CD4-positive, alpha-beta T cell treated with Interleukin-6 at 100 ng/mL for 8 hours (primary cell): Measurements from ENCODE around the gene BCAR3.
"Not testable (repeated sequence)": the region's sequence is repeated elsewhere in the genome, so short reads cannot be mapped to it uniquely, and the experiment has no call there.

ENCODE experiments used
- DNase-seq: peaks from one replicate; pipeline ENCODE4 v3.0.0-alpha.2; 2020; ENCODE audit warnings: mixed read lengths, low spot score

The BCAR3 gene

GRCh38 chr1:93596329-93597089 is 85.1 kb downstream of the BCAR3 start:
- no peak for DNase-seq

GRCh38 chr1:93595743-93596142 is 85.9 kb downstream of the BCAR3 start:
- DNase-seq, result no peak

GRCh38 chr1:93595266-93595665 is 86.4 kb downstream of the BCAR3 start:
- DNase-seq, result no peak

- DNase-seq, result no peak
Measured at GRCh38 chr1:93594603-93594880, 87.1 kb downstream of the BCAR3 start.

GRCh38 chr1:93593854-93594602 is 87.6 kb downstream of the BCAR3 start:
- DNase-seq, result no peak

GRCh38 chr1:93592551-93592949 is 89.1 kb downstream of the BCAR3 start:
- DNase-seq, result no peak

GRCh38 chr1:93591676-93592550 is 89.7 kb downstream of the BCAR3 start:
- no peak for DNase-seq

GRCh38 chr1:93591291-93591675 is 90.4 kb downstream of the BCAR3 start:
- DNase-seq, result not testable (repeated sequence)

GRCh38 chr1:93588955-93589354 is 92.7 kb downstream of the BCAR3 start:
- no peak for DNase-seq

GRCh38 chr1:93588206-93588605 is 93.4 kb downstream of the BCAR3 start:
- DNase-seq, result no peak

- DNase-seq, result no peak
Measured at GRCh38 chr1:93587354-93587753, 94.3 kb downstream of the BCAR3 start.

GRCh38 chr1:93585059-93585966 is 96.3 kb downstream of the BCAR3 start:
- no peak for DNase-seq

GRCh38 chr1:93584261-93585003 is 97.2 kb downstream of the BCAR3 start:
- no peak for DNase-seq

- no peak for DNase-seq
Measured at GRCh38 chr1:93581917-93582850, 99.5 kb downstream of the BCAR3 start.

- no peak for DNase-seq
Measured at GRCh38 chr1:93579891-93580290, 101.7 kb downstream of the BCAR3 start.

- no peak for DNase-seq
Measured at GRCh38 chr1:93578911-93579825, 102.5 kb downstream of the BCAR3 start.

- no peak for DNase-seq
Measured at GRCh38 chr1:93578433-93578830, 103.2 kb downstream of the BCAR3 start.

GRCh38 chr1:93577536-93578432 is 103.9 kb downstream of the BCAR3 start:
- DNase-seq, result no peak
